ENCODE data around the gene PLAAT5. TPM values are rescaled to one million over a fixed set of nuclear protein-coding genes. Genes with fewer than 3 reads are reported as not detected.

The PLAAT5 gene
- total RNA-seq, 1 experiment from 2014 or later, result 2.3 TPM

GRCh38 chr11:63488789-63489188 is 2.2 kb downstream of the PLAAT5 start:
- Mint-ChIP-seq H3K4me1 (ENCODE audit: low read depth, unreplicated experiment) (peaks cover 8% of the 10 kb centered on the region), H3K27me3 (ENCODE audit: insufficient read depth, unreplicated experiment) (no peaks in the 10 kb centered on the region), H3K27ac (ENCODE audit: unreplicated experiment) (no peak overlapping the region), H3K9me3 (ENCODE audit: unreplicated experiment) (peaks cover 29% of the 10 kb centered on the region), H3K4me3 (ENCODE audit: unreplicated experiment) (no peak overlapping the region), H3K36me3 (ENCODE audit: insufficient read depth, unreplicated experiment) (peaks cover 7% of the 10 kb centered on the region)
- Histone ChIP-seq H3K4me3 (ENCODE audit: low read depth, low read length) (no peak overlapping the region), H3K27me3 (replicated peaks; ENCODE audit: control insufficient read depth, insufficient read depth, low read length) (no peaks in the 10 kb centered on the region), H3K36me3 (ENCODE audit: control insufficient read depth, insufficient read depth, low read length) (peaks cover 1% of the 10 kb centered on the region; the same call in 1 of the 2 replicates), H3K4me1 (peaks cover 18% of the 10 kb centered on the region), H3K9me3 (peaks cover 15% of the 10 kb centered on the region)
- TF ChIP-seq CTCF (IDR thresholded peaks at IDR 0.05; ENCODE audit: insufficient read depth in 1 of 2, low read depth in 1 of 2, low read length in 1 of 2, severe bottlenecking in 1 of 2, unreplicated experiment in 1 of 2), result no peak
- CTCF ChIA-PET, result no interaction called here
- BruUV-seq (replicated peaks), result no TSS peak
- POLR2A ChIA-PET, result no interaction called here
- intact Hi-C loops (cut with micrococcal nuclease; ENCODE audit: unreplicated experiment), result no loop called here
- DNase-seq, result no peak

GRCh38 chr11:63485777-63486176 is 5.2 kb downstream of the PLAAT5 start:
- Mint-ChIP-seq H3K36me3 (ENCODE audit: insufficient read depth, unreplicated experiment) (peaks cover under 1% of the 10 kb centered on the region), H3K4me3 (ENCODE audit: unreplicated experiment) (no peak overlapping the region), H3K27ac (ENCODE audit: unreplicated experiment) (no peak overlapping the region), H3K9me3 (ENCODE audit: unreplicated experiment) (peaks cover 44% of the 10 kb centered on the region), H3K4me1 (ENCODE audit: low read depth, unreplicated experiment) (no peaks in the 10 kb centered on the region), H3K27me3 (ENCODE audit: insufficient read depth, unreplicated experiment) (no peaks in the 10 kb centered on the region)
- no peak for DNase-seq
- no peak for TF ChIP-seq CTCF (IDR thresholded peaks at IDR 0.05; ENCODE audit: insufficient read depth in 1 of 2, low read depth in 1 of 2, low read length in 1 of 2, severe bottlenecking in 1 of 2, unreplicated experiment in 1 of 2)
- no TSS peak for BruUV-seq (replicated peaks)
- CTCF ChIA-PET, result no interaction called here
- H3K4me1 ChIP-seq, result peaks cover 10% of the 10 kb centered on the region; the same call in 1 of the 2 replicates
- intact Hi-C loops (cut with micrococcal nuclease; ENCODE audit: unreplicated experiment), result no loop called here
- no peaks in the 10 kb centered on the region for H3K27me3 ChIP-seq (replicated peaks; ENCODE audit: control insufficient read depth, insufficient read depth, low read length)
- peaks cover 1% of the 10 kb centered on the region; the same call in 1 of the 2 replicates for H3K36me3 ChIP-seq (ENCODE audit: control insufficient read depth, insufficient read depth, low read length)
- H3K9me3 ChIP-seq, result peaks cover 6% of the 10 kb centered on the region
- no peak overlapping the region for H3K4me3 ChIP-seq (ENCODE audit: low read depth, low read length)
- POLR2A ChIA-PET, result no interaction called here

- H3K27me3 Mint-ChIP-seq (ENCODE audit: insufficient read depth, unreplicated experiment), result no peaks in the 10 kb centered on the region
- Histone ChIP-seq H3K27me3 (replicated peaks; ENCODE audit: control insufficient read depth, insufficient read depth, low read length) (no peaks in the 10 kb centered on the region), H3K36me3 (ENCODE audit: control insufficient read depth, insufficient read depth, low read length) (no peaks in the 10 kb centered on the region), H3K4me3 (ENCODE audit: low read depth, low read length) (no peak overlapping the region), H3K4me1 (peaks cover 12% of the 10 kb centered on the region; the same call in 1 of the 2 replicates), H3K9me3 (peaks cover 7% of the 10 kb centered on the region)
- POLR2A ChIA-PET, result no interaction called here
- no peaks in the 10 kb centered on the region for H3K36me3 Mint-ChIP-seq (ENCODE audit: insufficient read depth, unreplicated experiment)
- no peak overlapping the region for H3K27ac Mint-ChIP-seq (ENCODE audit: unreplicated experiment)
- no TSS peak for BruUV-seq (replicated peaks)
- intact Hi-C loops (cut with micrococcal nuclease; ENCODE audit: unreplicated experiment), result no loop called here
- CTCF ChIA-PET, result interaction anchor here (0.9 to 2.8 kb wide), 5 partner anchors 11 to 156 kb away, joined by 3 to 21 read pairs (median 11); partner anchors contain the start of gene PLAAT5
- no peak for DNase-seq
- TF ChIP-seq CTCF (IDR thresholded peaks at IDR 0.05; ENCODE audit: insufficient read depth in 1 of 2, low read depth in 1 of 2, low read length in 1 of 2, severe bottlenecking in 1 of 2, unreplicated experiment in 1 of 2), result no peak
- H3K4me3 Mint-ChIP-seq (ENCODE audit: unreplicated experiment), result no peak overlapping the region
- no peaks in the 10 kb centered on the region for H3K4me1 Mint-ChIP-seq (ENCODE audit: low read depth, unreplicated experiment)
- peaks cover 50% of the 10 kb centered on the region for H3K9me3 Mint-ChIP-seq (ENCODE audit: unreplicated experiment)
Measured at GRCh38 chr11:63480039-63480438, 10.9 kb downstream of the PLAAT5 start.
